ENCODE measurements around the gene SNX8.

Gene SNX8

GRCh38 chr7:2237109-2237602, 77.1 kb downstream of the SNX8 start:
- H3K27me3 ChIP-seq (ENCODE audit: control insufficient read depth, insufficient read depth, low read length, poor library complexity, severe bottlenecking): no peaks in the 10 kb centered on the region
- H3K4me3 ChIP-seq (ENCODE audit: insufficient read depth, low read depth, low read length): no peak overlapping the region
- no peaks in the 10 kb centered on the region for H3K9me3 ChIP-seq (ENCODE audit: control insufficient read depth, low read length)
- H3K36me3 ChIP-seq (ENCODE audit: control insufficient read depth, insufficient read depth, low read length): peaks cover 45% of the 10 kb centered on the region
- no peak overlapping the region for H3K27ac ChIP-seq (ENCODE audit: insufficient read depth, low read depth, low read length, poor library complexity, severe bottlenecking)
- H3K4me1 ChIP-seq (ENCODE audit: control insufficient read depth, insufficient read depth, low read length): no peaks in the 10 kb centered on the region
- 91 to 92% methylated on average over 12 of the region's 12 CpGs for WGBS, 2 experiments

DNA sequence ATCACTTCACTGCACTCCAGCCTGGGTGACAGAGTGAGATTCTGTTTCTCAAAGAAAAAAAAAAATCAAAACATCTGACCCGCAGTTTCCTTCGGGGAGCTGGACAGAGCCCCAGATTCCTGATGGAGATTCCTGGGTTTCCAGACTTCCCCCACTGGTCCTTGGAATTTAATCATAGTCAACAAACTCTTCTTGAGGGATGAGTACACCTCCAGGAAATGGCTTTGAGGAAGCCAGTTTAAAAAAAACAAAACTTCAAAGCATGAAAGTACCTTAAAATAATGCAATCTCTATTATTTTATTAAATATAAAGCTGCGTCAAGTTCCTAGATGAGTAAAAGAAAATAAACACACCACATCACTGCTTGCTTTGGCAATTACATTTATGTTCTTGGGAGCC, 80.3 kb downstream of the SNX8 start:
- H3K4me1 ChIP-seq (ENCODE audit: control insufficient read depth, insufficient read depth, low read length): no peaks in the 10 kb centered on the region
- 93 to 95% methylated on average over 3 of the region's 3 CpGs for WGBS, 2 experiments
- H3K27me3 ChIP-seq (ENCODE audit: control insufficient read depth, insufficient read depth, low read length, poor library complexity, severe bottlenecking): no peaks in the 10 kb centered on the region
- H3K36me3 ChIP-seq (ENCODE audit: control insufficient read depth, insufficient read depth, low read length): peaks cover 43% of the 10 kb centered on the region
- H3K27ac ChIP-seq (ENCODE audit: insufficient read depth, low read depth, low read length, poor library complexity, severe bottlenecking): no peak overlapping the region
- no peaks in the 10 kb centered on the region for H3K9me3 ChIP-seq (ENCODE audit: control insufficient read depth, low read length)
- no peak overlapping the region for H3K4me3 ChIP-seq (ENCODE audit: insufficient read depth, low read depth, low read length)

DNA sequence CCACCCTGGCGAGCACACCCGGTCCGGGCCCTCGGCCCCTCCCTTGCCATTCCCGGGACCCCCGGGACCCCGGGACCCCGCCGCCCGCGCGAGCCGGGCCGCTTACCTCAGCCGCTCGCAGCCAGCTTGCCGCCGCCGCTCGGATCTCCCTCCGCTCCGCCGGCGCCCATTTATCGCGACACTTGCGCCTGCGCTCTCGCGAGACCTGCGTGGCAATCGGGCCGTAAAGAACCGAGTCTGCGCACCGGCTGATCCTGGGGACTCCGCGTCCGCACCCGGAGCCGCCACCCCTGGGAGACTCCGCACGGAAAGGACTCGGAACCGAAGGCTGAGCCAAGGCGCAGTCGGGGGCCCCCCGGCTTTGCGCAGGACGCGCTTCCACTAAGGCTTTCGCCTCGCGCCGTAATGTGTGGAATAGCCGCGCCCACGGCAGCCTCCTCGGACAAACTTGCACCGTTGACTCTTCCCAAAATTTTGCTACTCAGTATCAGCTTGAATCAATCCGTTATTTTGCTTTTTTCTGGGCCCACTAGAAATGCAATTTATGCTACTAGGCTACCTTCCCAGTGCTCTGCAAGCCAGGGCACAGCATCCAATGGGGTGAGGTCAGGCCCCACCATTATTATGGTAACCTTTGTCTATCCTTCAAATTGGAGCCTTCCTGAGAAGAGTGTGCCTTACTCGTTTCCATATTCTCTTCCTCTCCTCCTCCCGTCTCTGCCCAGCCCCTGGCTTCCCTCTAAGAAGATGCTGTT, 81.3 kb downstream of the SNX8 start, which contains the start of gene MAD1L1:
MAD1L1 (minus strand) TSS at position 180 of the 755 bp plus-strand sequence. CDS start 2,812 bp downstream, outside the sequence.
- peak within 1 kb of the TSS; percentile 89 for H3K4me3 ChIP-seq (ENCODE audit: insufficient read depth, low read depth, low read length)
- H3K27me3 ChIP-seq (ENCODE audit: control insufficient read depth, insufficient read depth, low read length, poor library complexity, severe bottlenecking): no peaks in the 10 kb centered on the region
- no peaks in the 10 kb centered on the region for H3K4me1 ChIP-seq (ENCODE audit: control insufficient read depth, insufficient read depth, low read length)
- H3K36me3 ChIP-seq (ENCODE audit: control insufficient read depth, insufficient read depth, low read length): peaks cover 36% of the 10 kb centered on the region
- no peaks in the 10 kb centered on the region for H3K9me3 ChIP-seq (ENCODE audit: control insufficient read depth, low read length)
- 0% methylated on average over 63 of the region's 63 CpGs for WGBS, 2 experiments
- peak within 1 kb of the TSS; percentile 17 for H3K27ac ChIP-seq (ENCODE audit: insufficient read depth, low read depth, low read length, poor library complexity, severe bottlenecking)

GRCh38 chr7:2231992-2232765, 82.1 kb downstream of the SNX8 start:
- whole genome bisulfite sequencing, 2 experiments: 5% methylated on average over 46 of the region's 46 CpGs
- no peaks in the 10 kb centered on the region for H3K4me1 ChIP-seq (ENCODE audit: control insufficient read depth, insufficient read depth, low read length)
- peaks cover 33% of the 10 kb centered on the region for H3K36me3 ChIP-seq (ENCODE audit: control insufficient read depth, insufficient read depth, low read length)
- no peaks in the 10 kb centered on the region for H3K27me3 ChIP-seq (ENCODE audit: control insufficient read depth, insufficient read depth, low read length, poor library complexity, severe bottlenecking)
- peak overlapping the region; percentile 89 for H3K4me3 ChIP-seq (ENCODE audit: insufficient read depth, low read depth, low read length)
- H3K27ac ChIP-seq (ENCODE audit: insufficient read depth, low read depth, low read length, poor library complexity, severe bottlenecking): peak overlapping the region; percentile 17
- H3K9me3 ChIP-seq (ENCODE audit: control insufficient read depth, low read length): no peaks in the 10 kb centered on the region

- 94% methylated on average over 9 of the region's 9 CpGs for WGBS, 2 experiments
- H3K4me3 ChIP-seq (ENCODE audit: insufficient read depth, low read depth, low read length): no peak overlapping the region
- H3K27ac ChIP-seq (ENCODE audit: insufficient read depth, low read depth, low read length, poor library complexity, severe bottlenecking): no peak overlapping the region
- H3K36me3 ChIP-seq (ENCODE audit: control insufficient read depth, insufficient read depth, low read length): peaks cover 36% of the 10 kb centered on the region
- no peaks in the 10 kb centered on the region for H3K27me3 ChIP-seq (ENCODE audit: control insufficient read depth, insufficient read depth, low read length, poor library complexity, severe bottlenecking)
- H3K4me1 ChIP-seq (ENCODE audit: control insufficient read depth, insufficient read depth, low read length): no peaks in the 10 kb centered on the region
- no peaks in the 10 kb centered on the region for H3K9me3 ChIP-seq (ENCODE audit: control insufficient read depth, low read length)
These were observed 83.4 kb downstream of the SNX8 start for GRCh38 chr7:2230882-2231281.

DNA sequence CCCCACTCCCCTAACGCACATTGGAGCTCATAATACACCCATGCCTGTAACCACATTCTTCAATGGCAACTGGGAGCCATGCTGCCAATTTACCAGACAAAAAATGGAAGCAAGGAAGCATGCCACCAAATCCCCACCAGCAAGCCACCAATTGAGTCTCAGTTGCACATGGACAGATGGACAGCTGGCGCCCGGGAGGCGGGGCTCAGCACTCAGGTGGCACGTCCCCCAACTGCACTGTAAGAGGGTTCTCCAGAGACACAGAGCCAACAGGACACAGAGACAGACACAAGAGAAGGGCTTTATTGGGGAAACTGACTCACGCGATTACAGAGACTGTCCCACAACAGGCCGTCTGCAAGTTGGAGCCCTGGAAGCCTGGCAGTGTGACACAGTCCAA, 84.0 kb downstream of the SNX8 start:
- 93 to 96% methylated on average over 8 of the region's 8 CpGs for WGBS, 2 experiments
- no peaks in the 10 kb centered on the region for H3K27me3 ChIP-seq (ENCODE audit: control insufficient read depth, insufficient read depth, low read length, poor library complexity, severe bottlenecking)
- no peaks in the 10 kb centered on the region for H3K4me1 ChIP-seq (ENCODE audit: control insufficient read depth, insufficient read depth, low read length)
- peaks cover 37% of the 10 kb centered on the region for H3K36me3 ChIP-seq (ENCODE audit: control insufficient read depth, insufficient read depth, low read length)
- no peaks in the 10 kb centered on the region for H3K9me3 ChIP-seq (ENCODE audit: control insufficient read depth, low read length)
- no peak overlapping the region for H3K27ac ChIP-seq (ENCODE audit: insufficient read depth, low read depth, low read length, poor library complexity, severe bottlenecking)
- no peak overlapping the region for H3K4me3 ChIP-seq (ENCODE audit: insufficient read depth, low read depth, low read length)

DNA sequence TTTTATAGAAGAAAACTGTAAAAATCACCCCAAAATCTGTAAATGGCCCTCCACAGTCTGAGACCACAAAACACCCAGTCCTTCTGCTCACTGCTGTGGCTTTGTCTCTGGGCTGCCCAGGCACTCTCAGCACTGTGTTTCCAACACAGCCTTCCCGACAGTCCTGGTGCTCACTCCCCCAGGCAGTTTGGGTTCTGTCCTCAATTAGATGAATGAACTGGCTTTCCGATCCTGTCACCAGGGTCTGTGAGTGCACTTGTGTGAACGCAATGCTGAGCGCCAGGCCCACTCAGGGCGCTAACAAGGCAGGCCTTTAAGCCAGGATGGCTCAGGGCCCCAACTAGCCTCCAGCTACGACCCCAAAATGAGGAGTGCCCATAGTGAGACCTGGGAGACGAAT, 84.8 kb downstream of the SNX8 start:
- Histone ChIP-seq H3K36me3 (ENCODE audit: control insufficient read depth, insufficient read depth, low read length) (peaks cover 31% of the 10 kb centered on the region), H3K4me1 (ENCODE audit: control insufficient read depth, insufficient read depth, low read length) (no peaks in the 10 kb centered on the region), H3K4me3 (ENCODE audit: insufficient read depth, low read depth, low read length) (no peak overlapping the region), H3K27me3 (ENCODE audit: control insufficient read depth, insufficient read depth, low read length, poor library complexity, severe bottlenecking) (no peaks in the 10 kb centered on the region), H3K27ac (ENCODE audit: insufficient read depth, low read depth, low read length, poor library complexity, severe bottlenecking) (no peak overlapping the region), H3K9me3 (ENCODE audit: control insufficient read depth, low read length) (no peaks in the 10 kb centered on the region)
- 95 to 97% methylated on average over 7 of the region's 7 CpGs for WGBS, 2 experiments

DNA sequence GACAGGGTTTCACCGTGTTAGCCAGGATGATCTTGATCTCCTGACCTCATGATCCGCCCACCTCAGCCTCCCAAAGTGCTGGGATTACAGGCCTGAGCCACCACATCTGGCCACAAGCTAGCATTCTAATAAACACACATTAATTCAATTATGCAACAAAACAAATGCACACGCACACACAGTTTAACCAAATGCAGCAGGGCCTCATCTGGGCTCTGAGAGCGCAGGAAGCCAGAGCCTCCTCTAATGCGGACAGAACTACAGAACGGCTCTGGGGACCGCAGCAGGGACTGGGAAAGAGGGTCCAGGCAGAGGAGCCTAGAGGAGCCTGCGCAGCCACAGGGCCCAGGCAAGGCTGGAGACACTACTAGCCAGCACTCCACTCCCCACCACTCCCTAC, 85.3 kb downstream of the SNX8 start:
- no peaks in the 10 kb centered on the region for H3K27me3 ChIP-seq (ENCODE audit: control insufficient read depth, insufficient read depth, low read length, poor library complexity, severe bottlenecking)
- H3K4me1 ChIP-seq (ENCODE audit: control insufficient read depth, insufficient read depth, low read length): no peaks in the 10 kb centered on the region
- H3K4me3 ChIP-seq (ENCODE audit: insufficient read depth, low read depth, low read length): no peak overlapping the region
- 94 to 95% methylated on average over 8 of the region's 8 CpGs for WGBS, 2 experiments
- H3K9me3 ChIP-seq (ENCODE audit: control insufficient read depth, low read length): no peaks in the 10 kb centered on the region
- peaks cover 29% of the 10 kb centered on the region for H3K36me3 ChIP-seq (ENCODE audit: control insufficient read depth, insufficient read depth, low read length)
- no peak overlapping the region for H3K27ac ChIP-seq (ENCODE audit: insufficient read depth, low read depth, low read length, poor library complexity, severe bottlenecking)

- no peaks in the 10 kb centered on the region for H3K27me3 ChIP-seq (ENCODE audit: control insufficient read depth, insufficient read depth, low read length, poor library complexity, severe bottlenecking)
- H3K4me3 ChIP-seq (ENCODE audit: insufficient read depth, low read depth, low read length): no peak overlapping the region
- 94% methylated on average over 15 of the region's 15 CpGs for WGBS, 2 experiments
- H3K9me3 ChIP-seq (ENCODE audit: control insufficient read depth, low read length): no peaks in the 10 kb centered on the region
- H3K4me1 ChIP-seq (ENCODE audit: control insufficient read depth, insufficient read depth, low read length): no peaks in the 10 kb centered on the region
- no peak overlapping the region for H3K27ac ChIP-seq (ENCODE audit: insufficient read depth, low read depth, low read length, poor library complexity, severe bottlenecking)
- peaks cover 30% of the 10 kb centered on the region for H3K36me3 ChIP-seq (ENCODE audit: control insufficient read depth, insufficient read depth, low read length)
These were observed 86.5 kb downstream of the SNX8 start for GRCh38 chr7:2227699-2228098.

- Histone ChIP-seq H3K36me3 (ENCODE audit: control insufficient read depth, insufficient read depth, low read length) (peaks cover 36% of the 10 kb centered on the region), H3K9me3 (ENCODE audit: control insufficient read depth, low read length) (no peaks in the 10 kb centered on the region), H3K27ac (ENCODE audit: insufficient read depth, low read depth, low read length, poor library complexity, severe bottlenecking) (no peak overlapping the region), H3K4me3 (ENCODE audit: insufficient read depth, low read depth, low read length) (no peak overlapping the region), H3K4me1 (ENCODE audit: control insufficient read depth, insufficient read depth, low read length) (no peaks in the 10 kb centered on the region), H3K27me3 (ENCODE audit: control insufficient read depth, insufficient read depth, low read length, poor library complexity, severe bottlenecking) (no peaks in the 10 kb centered on the region)
- 94 to 96% methylated on average over 13 of the region's 13 CpGs for WGBS, 2 experiments
These were observed 88.4 kb downstream of the SNX8 start for GRCh38 chr7:2225830-2226229.
